ENCODE measurements around the gene PPP2CA. TPM values are rescaled to one million over a fixed set of nuclear protein-coding genes. Genes with fewer than 3 reads are reported as not detected.

Gene PPP2CA
- total and polyA plus RNA-seq, 2 of the 13 experiments (the other 11 are each of a cell fraction or from before 2014, with no cell fraction given), result 82.4 to 171 TPM

GRCh38 chr5:134177369-134178095 lies 48.3 kb downstream of the PPP2CA start (continued):
- peak; percentile 72 for TF ChIP-seq ZNF646 (CRISPR knock-in tag; IDR thresholded peaks at IDR 0.05)
- 0 out of 2 replicates have a peak, but pooled peaks have one; percentile 67 for TF ChIP-seq PAX8 (CRISPR knock-in tag; IDR thresholded peaks at IDR 0.05; ENCODE audit: borderline replicate concordance)
- TF ChIP-seq SATB2 (CRISPR knock-in tag; IDR thresholded peaks at IDR 0.05), result no peak
- no peak for TF ChIP-seq RBM22 (optimal IDR thresholded peaks at IDR 0.05; ENCODE audit: low read length)
- peak; percentile 11; the same call in 1 of the 2 replicates for TF ChIP-seq THAP11 (CRISPR knock-in tag; IDR thresholded peaks at IDR 0.05)
- no peak for TF ChIP-seq ZBTB37 (CRISPR knock-in tag; IDR thresholded peaks at IDR 0.05)
- peak in 1 of 2 experiments; percentile 29; a peak in 1 of 4 replicates for TF ChIP-seq HMGXB4 (CRISPR knock-in tag; IDR thresholded peaks at IDR 0.05; ENCODE audit: borderline replicate concordance in 1 of 2, low read depth in 1 of 2)
- TF ChIP-seq ZNF280D (CRISPR knock-in tag; IDR thresholded peaks at IDR 0.05), result no peak
- TF ChIP-seq HNRNPH1 (optimal IDR thresholded peaks at IDR 0.05; ENCODE audit: low read depth, low read length), result no peak
- TF ChIP-seq SALL2 (CRISPR knock-in tag; IDR thresholded peaks at IDR 0.05), result 0 out of 2 replicates have a peak, but pooled peaks have one; percentile 7
- TF ChIP-seq USF2 (IDR thresholded peaks at IDR 0.05; ENCODE audit: low read depth, low read length), result no peak
- TF ChIP-seq USF2 (CRISPR knock-in tag; IDR thresholded peaks at IDR 0.05; ENCODE audit: borderline replicate concordance), result peak; percentile 37; the same call in 1 of the 2 replicates

Data from HepG2 (cell line).